WTC11 (cell line): ENCODE data around the gene PIGK. TPM values are rescaled to one million over a fixed set of nuclear protein-coding genes. Genes with fewer than 3 reads are reported as not detected.

Source experiments
- ATAC-seq: fragments of 200-7000 bp; cut with Tn5 transposase; 2 replicates; pipeline ENCODE4 v1.10.0; 2021; ENCODE audit warnings: mild to moderate bottlenecking, moderate library complexity
- CTCF ChIA-PET: fragments of 300-600 bp; sonication (Branson Sonifier 250); formaldehyde crosslinking; loops from one replicate; lab custom pipeline; 2021; ENCODE audit warnings: antibody characterized with exemption; lab: Charles Lee
- POLR2A ChIA-PET: fragments of 350-600 bp; sonication (Branson Sonifier 250); formaldehyde crosslinking; loops from one replicate; lab custom pipeline; 2021; ENCODE audit warnings: antibody characterized with exemption; lab: Charles Lee
- DNase-seq: peaks from one replicate; pipeline ENCODE4 v3.0.0; 2021; ENCODE audit warnings: low spot score
- H3K27ac Mint-ChIP-seq: 2 replicates; pipeline ENCODE4 v1.8.0; 2021; ENCODE audit warnings: mixed read lengths
- H3K27me3 Mint-ChIP-seq: 2 replicates; pipeline ENCODE4 v1.8.0; 2021; ENCODE audit warnings: low read depth, mild to moderate bottlenecking, moderate library complexity, mixed read lengths
- H3K36me3 Mint-ChIP-seq: 2 replicates; pipeline ENCODE4 v1.8.0; 2021; ENCODE audit warnings: mixed read lengths
- H3K4me1 Mint-ChIP-seq: 2 replicates; pipeline ENCODE4 v1.8.0; 2022; ENCODE audit warnings: mixed read lengths
- H3K4me3 Mint-ChIP-seq: 2 replicates; pipeline ENCODE4 v1.8.0; 2021; ENCODE audit warnings: mild to moderate bottlenecking, moderate library complexity, mixed read lengths
- H3K9me3 Mint-ChIP-seq: 2 replicates; pipeline ENCODE4 v1.8.0; 2021; ENCODE audit warnings: mixed read lengths
- EMX1 ChIP-seq: fragments of 250-450 bp; sonication (Bioruptor Pico); IDR thresholded peaks from 2 replicates; pipeline ENCODE4 v1.8.0; 2021; ENCODE audit warnings: mild to moderate bottlenecking
- ETV6 ChIP-seq: sonication (generic); formaldehyde crosslinking; IDR thresholded peaks from 2 replicates; pipeline ENCODE4 v1.8.1; 2022; ENCODE audit warnings: mild to moderate bottlenecking, missing genetic modification reagents
- GABPB1 ChIP-seq: sonication (generic); formaldehyde crosslinking; IDR thresholded peaks from 2 replicates; pipeline ENCODE4 v1.8.1; 2023; ENCODE audit warnings: mild to moderate bottlenecking, missing genetic modification reagents
- IRF1 ChIP-seq: sonication (generic); formaldehyde crosslinking; IDR thresholded peaks from 2 replicates; pipeline ENCODE4 v1.8.0; 2023; ENCODE audit warnings: missing genetic modification reagents
- IRF2 ChIP-seq: sonication (generic); formaldehyde crosslinking; IDR thresholded peaks from 2 replicates; pipeline ENCODE4 v1.8.0; 2022; ENCODE audit warnings: low read depth, missing genetic modification reagents, borderline replicate concordance
- ZNF219 ChIP-seq: sonication (generic); formaldehyde crosslinking; IDR thresholded peaks from 2 replicates; pipeline ENCODE4 v1.8.0; 2023; ENCODE audit warnings: missing genetic modification reagents, mild to moderate bottlenecking, borderline replicate concordance
- ZNF317 ChIP-seq: sonication (generic); formaldehyde crosslinking; IDR thresholded peaks from 2 replicates; pipeline ENCODE4 v1.8.1; 2023; ENCODE audit warnings: low read depth, mild to moderate bottlenecking, moderate library complexity, missing genetic modification reagents, borderline replicate concordance
- microRNA-seq: library from miRNA; unstranded; fragments of <30 nt; microRNA quantifications from one replicate; pipeline ENCODE4 v1.2.0, GENCODE V29; 2022; ENCODE audit warnings: borderline number of aligned reads
- total RNA-seq: library from RNA; stranded (reverse); gene quantifications from 3 replicates; pipeline ENCODE4 v1.2.3, GENCODE V29; 2021
- TF ChIP-seq, protein P1 (sequence below): sonication (generic); formaldehyde crosslinking; IDR thresholded peaks from 2 replicates; pipeline ENCODE4 v1.8.1; 2023; ENCODE audit warnings: mild to moderate bottlenecking, missing genetic modification reagents
- TF ChIP-seq, protein P2 (sequence below): sonication (generic); formaldehyde crosslinking; IDR thresholded peaks from 2 replicates; pipeline ENCODE4 v1.8.0; 2022; ENCODE audit warnings: mild to moderate bottlenecking, missing genetic modification reagents
- TF ChIP-seq, protein P3 (sequence below): sonication (generic); formaldehyde crosslinking; IDR thresholded peaks from 2 replicates; pipeline ENCODE4 v1.8.1; 2022; ENCODE audit warnings: mild to moderate bottlenecking, moderate library complexity, missing genetic modification reagents
- TF ChIP-seq, protein P4 (sequence below): sonication (generic); formaldehyde crosslinking; IDR thresholded peaks from 2 replicates; pipeline ENCODE4 v1.8.1; 2022; ENCODE audit warnings: low read depth, mild to moderate bottlenecking, moderate library complexity, missing genetic modification reagents, borderline replicate concordance

Gene PIGK
- total RNA-seq, 1 experiment from 2014 or later = 20.5 TPM

GRCh38 chr1:77040826-77041225 is 178.4 kb downstream of the PIGK start (continued):
- no peak for TF ChIP-seq GABPB1 (CRISPR knock-in tag)
- TF ChIP-seq, all 79 proteins: peak for 0

- POLR2A ChIA-PET = no interaction called here
- ATAC-seq = no peak
- no peaks in the 10 kb centered on the region for H3K27me3 Mint-ChIP-seq
- no peak overlapping the region for H3K27ac Mint-ChIP-seq
- H3K4me3 Mint-ChIP-seq = no peak overlapping the region
- no peak for TF ChIP-seq EMX1
- TF ChIP-seq, protein P1, sequence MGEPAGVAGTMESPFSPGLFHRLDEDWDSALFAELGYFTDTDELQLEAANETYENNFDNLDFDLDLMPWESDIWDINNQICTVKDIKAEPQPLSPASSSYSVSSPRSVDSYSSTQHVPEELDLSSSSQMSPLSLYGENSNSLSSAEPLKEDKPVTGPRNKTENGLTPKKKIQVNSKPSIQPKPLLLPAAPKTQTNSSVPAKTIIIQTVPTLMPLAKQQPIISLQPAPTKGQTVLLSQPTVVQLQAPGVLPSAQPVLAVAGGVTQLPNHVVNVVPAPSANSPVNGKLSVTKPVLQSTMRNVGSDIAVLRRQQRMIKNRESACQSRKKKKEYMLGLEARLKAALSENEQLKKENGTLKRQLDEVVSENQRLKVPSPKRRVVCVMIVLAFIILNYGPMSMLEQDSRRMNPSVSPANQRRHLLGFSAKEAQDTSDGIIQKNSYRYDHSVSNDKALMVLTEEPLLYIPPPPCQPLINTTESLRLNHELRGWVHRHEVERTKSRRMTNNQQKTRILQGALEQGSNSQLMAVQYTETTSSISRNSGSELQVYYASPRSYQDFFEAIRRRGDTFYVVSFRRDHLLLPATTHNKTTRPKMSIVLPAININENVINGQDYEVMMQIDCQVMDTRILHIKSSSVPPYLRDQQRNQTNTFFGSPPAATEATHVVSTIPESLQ (CRISPR knock-in tag) = no peak
- TF ChIP-seq, protein P2, sequence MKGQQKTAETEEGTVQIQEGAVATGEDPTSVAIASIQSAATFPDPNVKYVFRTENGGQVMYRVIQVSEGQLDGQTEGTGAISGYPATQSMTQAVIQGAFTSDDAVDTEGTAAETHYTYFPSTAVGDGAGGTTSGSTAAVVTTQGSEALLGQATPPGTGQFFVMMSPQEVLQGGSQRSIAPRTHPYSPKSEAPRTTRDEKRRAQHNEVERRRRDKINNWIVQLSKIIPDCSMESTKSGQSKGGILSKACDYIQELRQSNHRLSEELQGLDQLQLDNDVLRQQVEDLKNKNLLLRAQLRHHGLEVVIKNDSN (CRISPR knock-in tag) = no peak
- DNase-seq = no peak
- CTCF ChIA-PET = no interaction called here
- H3K36me3 Mint-ChIP-seq = peaks cover 4% of the 10 kb centered on the region; the same call in 1 of the 2 replicates
- H3K4me1 Mint-ChIP-seq = no peaks in the 10 kb centered on the region
- peaks cover 7% of the 10 kb centered on the region for H3K9me3 Mint-ChIP-seq
Observed at GRCh38 chr1:77039739-77040138, 179.5 kb downstream of the PIGK start.

DNA sequence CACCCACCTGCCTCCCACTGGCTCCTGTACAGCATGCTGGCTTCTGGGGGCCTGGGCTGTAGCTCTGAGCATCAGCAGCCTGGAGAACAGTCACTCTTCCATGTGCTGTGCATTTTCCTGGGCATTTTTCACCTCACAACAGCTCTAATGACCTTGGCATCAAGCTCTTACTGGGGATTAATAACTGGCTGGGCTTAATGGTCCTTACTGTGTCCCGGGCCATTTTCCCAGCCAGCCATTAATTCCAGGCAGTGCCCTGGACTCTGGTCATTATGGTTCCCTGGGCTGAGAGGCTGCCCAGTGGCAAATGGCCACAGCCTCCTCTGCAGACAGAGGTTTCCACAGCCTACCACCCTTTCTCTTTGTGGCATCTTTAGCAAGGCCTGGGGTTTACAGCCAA is 180.1 kb downstream of the PIGK start:
- Mint-ChIP-seq H3K27ac (no peak overlapping the region), H3K36me3 (peaks cover 4% of the 10 kb centered on the region; the same call in 1 of the 2 replicates), H3K4me1 (peaks cover 2% of the 10 kb centered on the region), H3K27me3 (no peaks in the 10 kb centered on the region), H3K9me3 (peaks cover 7% of the 10 kb centered on the region), H3K4me3 (no peak overlapping the region)
- POLR2A ChIA-PET = no interaction called here
- DNase-seq = no peak
- ATAC-seq = no peak
- TF ChIP-seq, protein P3, sequence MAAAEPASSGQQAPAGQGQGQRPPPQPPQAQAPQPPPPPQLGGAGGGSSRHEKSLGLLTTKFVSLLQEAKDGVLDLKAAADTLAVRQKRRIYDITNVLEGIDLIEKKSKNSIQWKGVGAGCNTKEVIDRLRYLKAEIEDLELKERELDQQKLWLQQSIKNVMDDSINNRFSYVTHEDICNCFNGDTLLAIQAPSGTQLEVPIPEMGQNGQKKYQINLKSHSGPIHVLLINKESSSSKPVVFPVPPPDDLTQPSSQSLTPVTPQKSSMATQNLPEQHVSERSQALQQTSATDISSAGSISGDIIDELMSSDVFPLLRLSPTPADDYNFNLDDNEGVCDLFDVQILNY (CRISPR knock-in tag) = no peak
- TF ChIP-seq ETV6 = no peak
- no peak for TF ChIP-seq IRF1 (CRISPR knock-in tag)
- no peak for TF ChIP-seq ZNF219 (CRISPR knock-in tag)
- TF ChIP-seq IRF2 = no peak
- TF ChIP-seq EMX1 = no peak
- TF ChIP-seq, protein P4, sequence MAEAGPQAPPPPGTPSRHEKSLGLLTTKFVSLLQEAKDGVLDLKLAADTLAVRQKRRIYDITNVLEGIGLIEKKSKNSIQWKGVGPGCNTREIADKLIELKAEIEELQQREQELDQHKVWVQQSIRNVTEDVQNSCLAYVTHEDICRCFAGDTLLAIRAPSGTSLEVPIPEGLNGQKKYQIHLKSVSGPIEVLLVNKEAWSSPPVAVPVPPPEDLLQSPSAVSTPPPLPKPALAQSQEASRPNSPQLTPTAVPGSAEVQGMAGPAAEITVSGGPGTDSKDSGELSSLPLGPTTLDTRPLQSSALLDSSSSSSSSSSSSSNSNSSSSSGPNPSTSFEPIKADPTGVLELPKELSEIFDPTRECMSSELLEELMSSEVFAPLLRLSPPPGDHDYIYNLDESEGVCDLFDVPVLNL (CRISPR knock-in tag) = no peak
- no peak for TF ChIP-seq ZNF317 (CRISPR knock-in tag)
- CTCF ChIA-PET = no interaction called here

Small RNAs within 50 kb of the gene (microRNA-seq; reads per million reads assigned to microRNA genes)
- gene MIR7156 = not detected

Other genes starting within 250 kb of the PIGK start
- 2.7 to 4.6 TPM (median 3.0 TPM) in 3 replicates for gene AK5, start 62.6 kb upstream of the PIGK start, total RNA-seq